ENCODE results near the gene ZMYND11. TPM values are rescaled to one million over a fixed set of nuclear protein-coding genes. Genes with fewer than 3 reads are reported as not detected.

The ZMYND11 gene
- total and polyA plus RNA-seq, 2 of the 13 experiments (the other 11 are each of a cell fraction or from before 2014, with no cell fraction given) = 17.5 to 38.7 TPM

DNA sequence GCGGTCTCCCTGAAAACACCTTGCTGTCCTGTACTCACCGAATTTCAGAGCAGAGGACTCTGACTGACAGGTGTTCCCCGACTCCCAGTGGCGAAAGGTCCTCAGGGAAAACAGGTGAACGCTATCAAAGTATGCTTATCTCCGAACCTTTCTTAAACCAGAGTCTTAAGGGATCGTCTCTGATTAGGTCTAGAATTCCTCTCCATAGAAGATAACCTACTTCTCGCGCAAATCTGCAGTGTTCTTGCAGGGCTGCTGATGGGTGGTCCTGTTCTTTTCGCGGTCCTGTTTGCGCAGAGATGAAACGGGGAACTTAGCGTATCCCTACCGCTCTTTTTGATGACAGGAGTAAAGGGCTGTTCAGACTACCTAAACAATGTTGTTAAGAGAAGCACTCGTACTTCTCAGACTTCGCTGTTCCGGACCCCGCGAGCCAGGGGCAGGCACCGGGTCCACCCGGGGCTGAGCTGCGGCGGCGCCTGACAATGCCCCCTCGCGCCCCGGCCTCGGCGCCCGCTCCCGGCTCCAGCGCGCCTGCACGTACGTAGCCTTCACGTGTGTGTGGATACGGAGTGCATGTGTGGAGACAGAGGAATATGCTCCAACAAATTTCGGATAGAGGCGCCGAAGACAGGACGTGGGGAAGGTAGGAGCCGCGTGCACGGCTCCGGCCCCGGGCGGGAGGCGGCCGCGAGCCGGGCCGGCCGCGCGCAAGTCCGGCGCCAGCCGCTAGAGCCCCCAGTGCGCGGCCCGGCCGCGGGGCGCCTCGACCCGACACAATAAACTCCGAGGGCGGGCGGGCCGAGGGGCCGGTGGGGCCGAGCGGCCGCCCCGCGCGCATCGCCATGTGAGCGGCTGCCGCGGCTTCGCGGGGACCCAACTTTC lies 766 bp upstream of the ZMYND11 start (continued):
- TF ChIP-seq AKAP8 (CRISPR knock-in tag; IDR thresholded peaks at IDR 0.05) (peak; percentile 55; the same call in 1 of the 2 replicates), ZNF224 (CRISPR knock-in tag; IDR thresholded peaks at IDR 0.05) (no peak), TBX2 (CRISPR knock-in tag; IDR thresholded peaks at IDR 0.05; ENCODE audit: borderline replicate concordance) (peak; percentile 14; the same call in 1 of the 2 replicates), ZNF879 (CRISPR knock-in tag; IDR thresholded peaks at IDR 0.05) (no peak), ZFY (CRISPR knock-in tag; IDR thresholded peaks at IDR 0.05) (peak; percentile 46; the same call in 1 of the 2 replicates), KMT2A (CRISPR knock-in tag; IDR thresholded peaks at IDR 0.05) (peak; percentile 66; the same call in 1 of the 2 replicates), ZNF850 (CRISPR knock-in tag; conservative IDR thresholded peaks at IDR 0.05) (no peak), GATA4 (IDR thresholded peaks at IDR 0.05; ENCODE audit: borderline replicate concordance, low read depth) (no peak), MIER2 (CRISPR knock-in tag; IDR thresholded peaks at IDR 0.05) (no peak), ZFP36 (IDR thresholded peaks at IDR 0.05; ENCODE audit: borderline replicate concordance, low read depth, low read length, partially characterized antibody) (no peak), SIN3A (IDR thresholded peaks at IDR 0.05; ENCODE audit: borderline replicate concordance, low read depth, low read length) (0 out of 2 replicates have a peak, but pooled peaks have one; percentile 22)
- TF ChIP-seq, protein P1, sequence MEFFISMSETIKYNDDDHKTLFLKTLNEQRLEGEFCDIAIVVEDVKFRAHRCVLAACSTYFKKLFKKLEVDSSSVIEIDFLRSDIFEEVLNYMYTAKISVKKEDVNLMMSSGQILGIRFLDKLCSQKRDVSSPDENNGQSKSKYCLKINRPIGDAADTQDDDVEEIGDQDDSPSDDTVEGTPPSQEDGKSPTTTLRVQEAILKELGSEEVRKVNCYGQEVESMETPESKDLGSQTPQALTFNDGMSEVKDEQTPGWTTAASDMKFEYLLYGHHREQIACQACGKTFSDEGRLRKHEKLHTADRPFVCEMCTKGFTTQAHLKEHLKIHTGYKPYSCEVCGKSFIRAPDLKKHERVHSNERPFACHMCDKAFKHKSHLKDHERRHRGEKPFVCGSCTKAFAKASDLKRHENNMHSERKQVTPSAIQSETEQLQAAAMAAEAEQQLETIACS (CRISPR knock-in tag; IDR thresholded peaks at IDR 0.05) = peak; percentile 50
- TF ChIP-seq, protein P2, sequence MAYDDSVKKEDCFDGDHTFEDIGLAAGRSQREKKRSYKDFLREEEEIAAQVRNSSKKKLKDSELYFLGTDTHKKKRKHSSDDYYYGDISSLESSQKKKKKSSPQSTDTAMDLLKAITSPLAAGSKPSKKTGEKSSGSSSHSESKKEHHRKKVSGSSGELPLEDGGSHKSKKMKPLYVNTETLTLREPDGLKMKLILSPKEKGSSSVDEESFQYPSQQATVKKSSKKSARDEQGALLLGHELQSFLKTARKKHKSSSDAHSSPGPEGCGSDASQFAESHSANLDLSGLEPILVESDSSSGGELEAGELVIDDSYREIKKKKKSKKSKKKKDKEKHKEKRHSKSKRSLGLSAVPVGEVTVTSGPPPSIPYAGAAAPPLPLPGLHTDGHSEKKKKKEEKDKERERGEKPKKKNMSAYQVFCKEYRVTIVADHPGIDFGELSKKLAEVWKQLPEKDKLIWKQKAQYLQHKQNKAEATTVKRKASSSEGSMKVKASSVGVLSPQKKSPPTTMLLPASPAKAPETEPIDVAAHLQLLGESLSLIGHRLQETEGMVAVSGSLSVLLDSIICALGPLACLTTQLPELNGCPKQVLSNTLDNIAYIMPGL (CRISPR knock-in tag; IDR thresholded peaks at IDR 0.05; ENCODE audit: borderline replicate concordance in 1 of 2, low read depth in 1 of 2) = 0 out of 4 replicates have a peak, but pooled peaks of 1 of the 2 experiments have one; percentile 7
- TF ChIP-seq, protein P3, sequence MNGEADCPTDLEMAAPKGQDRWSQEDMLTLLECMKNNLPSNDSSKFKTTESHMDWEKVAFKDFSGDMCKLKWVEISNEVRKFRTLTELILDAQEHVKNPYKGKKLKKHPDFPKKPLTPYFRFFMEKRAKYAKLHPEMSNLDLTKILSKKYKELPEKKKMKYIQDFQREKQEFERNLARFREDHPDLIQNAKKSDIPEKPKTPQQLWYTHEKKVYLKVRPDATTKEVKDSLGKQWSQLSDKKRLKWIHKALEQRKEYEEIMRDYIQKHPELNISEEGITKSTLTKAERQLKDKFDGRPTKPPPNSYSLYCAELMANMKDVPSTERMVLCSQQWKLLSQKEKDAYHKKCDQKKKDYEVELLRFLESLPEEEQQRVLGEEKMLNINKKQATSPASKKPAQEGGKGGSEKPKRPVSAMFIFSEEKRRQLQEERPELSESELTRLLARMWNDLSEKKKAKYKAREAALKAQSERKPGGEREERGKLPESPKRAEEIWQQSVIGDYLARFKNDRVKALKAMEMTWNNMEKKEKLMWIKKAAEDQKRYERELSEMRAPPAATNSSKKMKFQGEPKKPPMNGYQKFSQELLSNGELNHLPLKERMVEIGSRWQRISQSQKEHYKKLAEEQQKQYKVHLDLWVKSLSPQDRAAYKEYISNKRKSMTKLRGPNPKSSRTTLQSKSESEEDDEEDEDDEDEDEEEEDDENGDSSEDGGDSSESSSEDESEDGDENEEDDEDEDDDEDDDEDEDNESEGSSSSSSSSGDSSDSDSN (CRISPR knock-in tag; IDR thresholded peaks at IDR 0.05) = peak; percentile 70; the same call in 1 of the 2 replicates
- TF ChIP-seq, protein P4, sequence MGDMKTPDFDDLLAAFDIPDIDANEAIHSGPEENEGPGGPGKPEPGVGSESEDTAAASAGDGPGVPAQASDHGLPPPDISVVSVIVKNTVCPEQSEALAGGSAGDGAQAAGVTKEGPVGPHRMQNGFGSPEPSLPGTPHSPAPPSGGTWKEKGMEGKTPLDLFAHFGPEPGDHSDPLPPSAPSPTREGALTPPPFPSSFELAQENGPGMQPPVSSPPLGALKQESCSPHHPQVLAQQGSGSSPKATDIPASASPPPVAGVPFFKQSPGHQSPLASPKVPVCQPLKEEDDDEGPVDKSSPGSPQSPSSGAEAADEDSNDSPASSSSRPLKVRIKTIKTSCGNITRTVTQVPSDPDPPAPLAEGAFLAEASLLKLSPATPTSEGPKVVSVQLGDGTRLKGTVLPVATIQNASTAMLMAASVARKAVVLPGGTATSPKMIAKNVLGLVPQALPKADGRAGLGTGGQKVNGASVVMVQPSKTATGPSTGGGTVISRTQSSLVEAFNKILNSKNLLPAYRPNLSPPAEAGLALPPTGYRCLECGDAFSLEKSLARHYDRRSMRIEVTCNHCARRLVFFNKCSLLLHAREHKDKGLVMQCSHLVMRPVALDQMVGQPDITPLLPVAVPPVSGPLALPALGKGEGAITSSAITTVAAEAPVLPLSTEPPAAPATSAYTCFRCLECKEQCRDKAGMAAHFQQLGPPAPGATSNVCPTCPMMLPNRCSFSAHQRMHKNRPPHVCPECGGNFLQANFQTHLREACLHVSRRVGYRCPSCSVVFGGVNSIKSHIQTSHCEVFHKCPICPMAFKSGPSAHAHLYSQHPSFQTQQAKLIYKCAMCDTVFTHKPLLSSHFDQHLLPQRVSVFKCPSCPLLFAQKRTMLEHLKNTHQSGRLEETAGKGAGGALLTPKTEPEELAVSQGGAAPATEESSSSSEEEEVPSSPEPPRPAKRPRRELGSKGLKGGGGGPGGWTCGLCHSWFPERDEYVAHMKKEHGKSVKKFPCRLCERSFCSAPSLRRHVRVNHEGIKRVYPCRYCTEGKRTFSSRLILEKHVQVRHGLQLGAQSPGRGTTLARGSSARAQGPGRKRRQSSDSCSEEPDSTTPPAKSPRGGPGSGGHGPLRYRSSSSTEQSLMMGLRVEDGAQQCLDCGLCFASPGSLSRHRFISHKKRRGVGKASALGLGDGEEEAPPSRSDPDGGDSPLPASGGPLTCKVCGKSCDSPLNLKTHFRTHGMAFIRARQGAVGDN (CRISPR knock-in tag; IDR thresholded peaks at IDR 0.05) = peak; percentile 72
- TF ChIP-seq, protein P5, sequence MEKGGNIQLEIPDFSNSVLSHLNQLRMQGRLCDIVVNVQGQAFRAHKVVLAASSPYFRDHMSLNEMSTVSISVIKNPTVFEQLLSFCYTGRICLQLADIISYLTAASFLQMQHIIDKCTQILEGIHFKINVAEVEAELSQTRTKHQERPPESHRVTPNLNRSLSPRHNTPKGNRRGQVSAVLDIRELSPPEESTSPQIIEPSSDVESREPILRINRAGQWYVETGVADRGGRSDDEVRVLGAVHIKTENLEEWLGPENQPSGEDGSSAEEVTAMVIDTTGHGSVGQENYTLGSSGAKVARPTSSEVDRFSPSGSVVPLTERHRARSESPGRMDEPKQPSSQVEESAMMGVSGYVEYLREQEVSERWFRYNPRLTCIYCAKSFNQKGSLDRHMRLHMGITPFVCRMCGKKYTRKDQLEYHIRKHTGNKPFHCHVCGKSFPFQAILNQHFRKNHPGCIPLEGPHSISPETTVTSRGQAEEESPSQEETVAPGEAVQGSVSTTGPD (CRISPR knock-in tag; IDR thresholded peaks at IDR 0.05) = no peak

Measured in HepG2 (cell line).